Activated T-helper 17 cell treated with anti-CD3 and anti-CD28 coated beads, Interleukin-2, amount 50 U/mL, for 72 hours (primary cell): Measurements from ENCODE around the gene RAB4A. TPM values are rescaled to one million over a fixed set of nuclear protein-coding genes. Genes with fewer than 3 reads are reported as not detected.
"Not testable (repeated sequence)": the region's sequence is repeated elsewhere in the genome, so short reads cannot be mapped to it uniquely, and the experiment has no call there.

Experiments used
- ATAC-seq: fragments of 150-1000 bp; cut with Tn5 transposase; replicated peaks from 2 replicates; pipeline ENCODE4 v1.10.0; 2021; ENCODE audit warnings: mild to moderate bottlenecking, moderate library complexity
- H3K27ac Mint-ChIP-seq: one replicate; pipeline ENCODE4 v1.8.0; 2022; ENCODE audit warnings: mixed read lengths
- H3K27me3 Mint-ChIP-seq: one replicate; pipeline ENCODE4 v1.8.0; 2022; ENCODE audit warnings: mixed read lengths
- H3K36me3 Mint-ChIP-seq: one replicate; pipeline ENCODE4 v1.8.0; 2022; ENCODE audit warnings: low read depth, mild to moderate bottlenecking, mixed read lengths
- H3K4me1 Mint-ChIP-seq: one replicate; pipeline ENCODE4 v1.8.0; 2022; ENCODE audit warnings: mixed read lengths
- H3K4me3 Mint-ChIP-seq: one replicate; pipeline ENCODE4 v1.8.0; 2022; ENCODE audit warnings: mild to moderate bottlenecking, mixed read lengths
- H3K9me3 Mint-ChIP-seq: one replicate; pipeline ENCODE4 v1.8.0; 2022; ENCODE audit warnings: mixed read lengths
- total RNA-seq, 2 donors: library from RNA; stranded (reverse); gene quantifications; one replicate each; pipeline ENCODE4 v1.2.3, GENCODE V29; 2022

Gene RAB4A
- total RNA-seq, 2 donors from 2014 or later = 35.2 to 36.6 TPM

GRCh38 chr1:229287267-229287666 is 16.4 kb downstream of the RAB4A start:
- Mint-ChIP-seq H3K9me3 (no peaks in the 10 kb centered on the region), H3K36me3 (peaks cover 63% of the 10 kb centered on the region), H3K27ac (no peak overlapping the region)

GRCh38 chr1:229288516-229288915 is 17.6 kb downstream of the RAB4A start:
- Mint-ChIP-seq H3K9me3 (no peaks in the 10 kb centered on the region), H3K4me3 (no peak overlapping the region), H3K27ac (no peak overlapping the region), H3K27me3 (no peaks in the 10 kb centered on the region), H3K36me3 (peaks cover 52% of the 10 kb centered on the region), H3K4me1 (peaks cover 22% of the 10 kb centered on the region)
- no peak for ATAC-seq

More at GRCh38 chr1:229287267-229287666, 16.4 kb downstream of the RAB4A start:
- no peaks in the 10 kb centered on the region for H3K27me3 Mint-ChIP-seq
- ATAC-seq = no peak
- no peak overlapping the region for H3K4me3 Mint-ChIP-seq
- H3K4me1 Mint-ChIP-seq = peaks cover 32% of the 10 kb centered on the region

- not testable (repeated sequence) for H3K4me3 Mint-ChIP-seq, H3K27ac Mint-ChIP-seq, ATAC-seq, H3K27me3 Mint-ChIP-seq, H3K9me3 Mint-ChIP-seq
- peaks cover 59% of the 10 kb centered on the region for H3K36me3 Mint-ChIP-seq
- H3K4me1 Mint-ChIP-seq = peaks cover 15% of the 10 kb centered on the region
These were observed 20.8 kb downstream of the RAB4A start for GRCh38 chr1:229291686-229292085.

GRCh38 chr1:229293528-229294204 is 22.8 kb downstream of the RAB4A start:
- H3K27me3 Mint-ChIP-seq = no peaks in the 10 kb centered on the region
- no peak overlapping the region for H3K4me3 Mint-ChIP-seq
- peaks cover 8% of the 10 kb centered on the region for H3K4me1 Mint-ChIP-seq
- H3K36me3 Mint-ChIP-seq = peaks cover 57% of the 10 kb centered on the region
- no peak for ATAC-seq
- peak overlapping the region; percentile 36 for H3K27ac Mint-ChIP-seq
- no peaks in the 10 kb centered on the region for H3K9me3 Mint-ChIP-seq

GRCh38 chr1:229295745-229296144 is 24.8 kb downstream of the RAB4A start:
- H3K27me3 Mint-ChIP-seq = no peaks in the 10 kb centered on the region
- no peaks in the 10 kb centered on the region for H3K9me3 Mint-ChIP-seq
- peaks cover 57% of the 10 kb centered on the region for H3K36me3 Mint-ChIP-seq
- peaks cover 15% of the 10 kb centered on the region for H3K4me1 Mint-ChIP-seq
- H3K4me3 Mint-ChIP-seq = no peak overlapping the region
- no peak overlapping the region for H3K27ac Mint-ChIP-seq
- ATAC-seq = no peak

- no peak for ATAC-seq
- Mint-ChIP-seq H3K36me3 (peaks cover 56% of the 10 kb centered on the region), H3K9me3 (no peaks in the 10 kb centered on the region), H3K27me3 (no peaks in the 10 kb centered on the region), H3K4me3 (no peak overlapping the region), H3K27ac (peak overlapping the region; percentile 60), H3K4me1 (peaks cover 15% of the 10 kb centered on the region)
These were observed 25.6 kb downstream of the RAB4A start for GRCh38 chr1:229296541-229296941.

- Mint-ChIP-seq H3K4me1 (peaks cover 15% of the 10 kb centered on the region), H3K27me3 (no peaks in the 10 kb centered on the region), H3K36me3 (peaks cover 57% of the 10 kb centered on the region), H3K4me3 (no peak overlapping the region), H3K27ac (no peak overlapping the region), H3K9me3 (no peaks in the 10 kb centered on the region)
- ATAC-seq = no peak
These were observed 26.8 kb downstream of the RAB4A start for GRCh38 chr1:229297746-229298145.

- no peak for ATAC-seq
- peaks cover 64% of the 10 kb centered on the region for H3K36me3 Mint-ChIP-seq
These were observed 27.5 kb downstream of the RAB4A start for GRCh38 chr1:229298420-229298819.

GRCh38 chr1:229298887-229299503 is 28.1 kb downstream of the RAB4A start:
- no peak for ATAC-seq
- Mint-ChIP-seq H3K4me3 (no peak overlapping the region), H3K9me3 (no peaks in the 10 kb centered on the region), H3K27ac (no peak overlapping the region), H3K4me1 (peaks cover 11% of the 10 kb centered on the region), H3K27me3 (no peaks in the 10 kb centered on the region), H3K36me3 (peaks cover 69% of the 10 kb centered on the region)

More at GRCh38 chr1:229298420-229298819, 27.5 kb downstream of the RAB4A start:
- peaks cover 15% of the 10 kb centered on the region for H3K4me1 Mint-ChIP-seq
- H3K27me3 Mint-ChIP-seq = no peaks in the 10 kb centered on the region
- H3K27ac Mint-ChIP-seq = no peak overlapping the region
- H3K4me3 Mint-ChIP-seq = no peak overlapping the region
- H3K9me3 Mint-ChIP-seq = no peaks in the 10 kb centered on the region

- Mint-ChIP-seq H3K36me3 (peaks cover 78% of the 10 kb centered on the region), H3K4me3 (no peak overlapping the region), H3K27me3 (no peaks in the 10 kb centered on the region), H3K4me1 (peaks cover 7% of the 10 kb centered on the region), H3K27ac (peak overlapping the region; percentile 51), H3K9me3 (no peaks in the 10 kb centered on the region)
- peak; percentile 37 for ATAC-seq
These were observed 29.3 kb downstream of the RAB4A start for GRCh38 chr1:229300099-229300757.

GRCh38 chr1:229302740-229303139 is 31.8 kb downstream of the RAB4A start:
- H3K4me3 Mint-ChIP-seq = no peak overlapping the region
- no peak overlapping the region for H3K27ac Mint-ChIP-seq
- H3K27me3 Mint-ChIP-seq = no peaks in the 10 kb centered on the region
- peaks cover 7% of the 10 kb centered on the region for H3K4me1 Mint-ChIP-seq
- no peak for ATAC-seq
- H3K9me3 Mint-ChIP-seq = no peaks in the 10 kb centered on the region
- H3K36me3 Mint-ChIP-seq = peaks cover 75% of the 10 kb centered on the region

- Mint-ChIP-seq H3K4me3 (peak overlapping the region; percentile 32), H3K9me3 (no peaks in the 10 kb centered on the region), H3K27ac (no peak overlapping the region), H3K27me3 (no peaks in the 10 kb centered on the region), H3K4me1 (peaks cover 7% of the 10 kb centered on the region), H3K36me3 (peaks cover 74% of the 10 kb centered on the region)
- ATAC-seq = no peak
These were observed 32.9 kb downstream of the RAB4A start for GRCh38 chr1:229303855-229304254.

- H3K27ac Mint-ChIP-seq = no peak overlapping the region
- no peak for ATAC-seq
- no peaks in the 10 kb centered on the region for H3K9me3 Mint-ChIP-seq
- peaks cover 3% of the 10 kb centered on the region for H3K4me1 Mint-ChIP-seq
- H3K36me3 Mint-ChIP-seq = peaks cover 69% of the 10 kb centered on the region
- no peak overlapping the region for H3K4me3 Mint-ChIP-seq
- H3K27me3 Mint-ChIP-seq = no peaks in the 10 kb centered on the region
These were observed 34.5 kb downstream of the RAB4A start for GRCh38 chr1:229305392-229305791.

GRCh38 chr1:229309074-229309473 is 38.2 kb downstream of the RAB4A start:
- peaks cover 55% of the 10 kb centered on the region for H3K36me3 Mint-ChIP-seq
- no peak overlapping the region for H3K4me3 Mint-ChIP-seq
- no peaks in the 10 kb centered on the region for H3K9me3 Mint-ChIP-seq

GRCh38 chr1:229309684-229310083 is 38.8 kb downstream of the RAB4A start:
- Mint-ChIP-seq H3K27ac (no peak overlapping the region), H3K4me3 (no peak overlapping the region), H3K4me1 (no peaks in the 10 kb centered on the region), H3K36me3 (peaks cover 48% of the 10 kb centered on the region), H3K27me3 (no peaks in the 10 kb centered on the region), H3K9me3 (no peaks in the 10 kb centered on the region)
- ATAC-seq = no peak

More at GRCh38 chr1:229309074-229309473, 38.2 kb downstream of the RAB4A start:
- no peak for ATAC-seq
- H3K4me1 Mint-ChIP-seq = no peaks in the 10 kb centered on the region
- H3K27ac Mint-ChIP-seq = no peak overlapping the region
- no peaks in the 10 kb centered on the region for H3K27me3 Mint-ChIP-seq
